Right lobe of liver (tissue), 6 donors: ENCODE data around the gene BRD4. TPM values are rescaled to one million over a fixed set of nuclear protein-coding genes. Genes with fewer than 3 reads are reported as not detected.

Experiments
- ATAC-seq, 4 donors: fragments of 200-7000 bp; cut with Tn5 transposase; one replicate each; pipeline ENCODE4 v1.9.1; 2020; ENCODE audit warnings: mild to moderate bottlenecking in 4 of 4, moderate library complexity in 4 of 4
- DNase-seq, 3 donors: peaks; one replicate each; pipeline ENCODE4 v3.0.0-alpha.2; 2020
- H3K27ac ChIP-seq, 3 donors: fragments of 200-600 bp; one replicate each; pipeline ENCODE4 v1.8.0; 2022
- H3K27me3 ChIP-seq, 2 donors: fragments of 200-600 bp; one replicate each; pipeline ENCODE4 v1.8.0; 2022
- H3K36me3 ChIP-seq, 4 donors: fragments of 200-600 bp; sonication (generic) in 1 of 4; one replicate each; pipeline versions ENCODE4 v1.5.1 to v1.8.0; 2017 to 2022; ENCODE audit warnings: control low read depth in 1 of 4
- H3K4me1 ChIP-seq, 4 donors: fragments of 200-600 bp; sonication (generic) in 1 of 4; one replicate each; pipeline versions ENCODE4 v1.5.1 to v1.8.0; 2017 to 2022; ENCODE audit warnings: control low read depth in 1 of 4
- H3K4me3 ChIP-seq, 3 donors: fragments of 200-600 bp; one replicate each; pipeline ENCODE4 v1.8.0; 2022
- H3K9me3 ChIP-seq, 4 donors: fragments of 200-600 bp; sonication (generic) in 1 of 4; one replicate each; pipeline versions ENCODE4 v1.5.1 to v1.8.0; 2017 to 2022; ENCODE audit warnings: control low read depth in 1 of 4
- POLR2A ChIP-seq: fragments of 450-650 bp; IDR thresholded peaks from one replicate; pipeline ENCODE4 v1.6.1; 2017; ENCODE audit warnings: antibody characterized with exemption, mild to moderate bottlenecking
- whole genome bisulfite sequencing: methylation state at CpG from one replicate; pipeline ENCODE4 v1.1.6; 2018; ENCODE audit warnings: low coverage, low lambda C conversion rate; ENCODE audit not compliant: insufficient coverage; ENCODE audit errors: missing lambda C conversion rate; 5-methylcytosine and 5-hydroxymethylcytosine counted together
- intact Hi-C, 2 donors: fragments of 100-400 bp; cut with DNase I; formaldehyde crosslinking; loops; one replicate each; pipeline versions ENCODE4 v1.11.2 to v1.14.1; 2022
- total RNA-seq, 6 experiments: library from RNA; depleted of rRNA in 2 of 6; stranded (reverse); fragments of >200 nt in 2 of 6; fragmentation: NEBNext Ultra II Directional in 3 of 6; extraction: Animal tissue kit (Norgen Biotek cat#: 25700) in 3 of 6; gene quantifications; one replicate each; pipeline versions ENCODE4 v1.1.0 to v1.2.4, GENCODE V29; 2016 to 2023
- TF ChIP-seq, protein P1 (sequence below), 4 donors: fragments of 200-600 bp in 3 of 4; fragments of 450-650 bp in 1 of 4; IDR thresholded peaks; one replicate each; pipeline versions ENCODE4 v1.5.1 to v1.8.0; 2016 to 2022; ENCODE audit warnings: antibody characterized with exemption in 4 of 4, mild to moderate bottlenecking in 2 of 4
- donor health status: DM: no; HTN: yes; CAD: no.
- donor health status: DM: no; HTN: no; CAD: no.
- donor health status: DM: no; HTN: no; CAD: no.
- donor health status: DM: no; HTN: yes; CAD: no.
- donor health status: DM: no; HTN: yes; CAD: no.

BRD4 gene
- total RNA-seq, 6 experiments from 2014 or later = 20.0 to 52.6 (median 40.6) TPM

GRCh38 chr19:15379083-15379998 lies 47.0 kb upstream of the BRD4 start, which contains the start of gene AKAP8:
Gene AKAP8, minus strand, starts transcription at chr19:15379787. Its CDS starts 56 bp downstream, at chr19:15379731.
- ATAC-seq (peak; percentile 88 to 95 (median 92)), DNase-seq (peak; percentile 99)
- peak within 1 kb of the TSS; percentile 93 to 98 (median 94) for H3K27ac ChIP-seq
- intact Hi-C loops = loop anchor here in 1 of 2 donors (10.0 kb wide), 1 partner anchor 115 kb away; no protein-coding TSS in a partner anchor
- 0% methylated on average over 8 of the region's 111 CpGs for WGBS
- H3K27me3 ChIP-seq = no peaks in the 10 kb centered on the region
- peaks cover 0 to 3% (median 0%) of the 10 kb centered on the region in 4 donors for H3K36me3 ChIP-seq
- H3K4me1 ChIP-seq = peaks cover 0 to 44% (median 16%) of the 10 kb centered on the region in 4 donors
- peak within 1 kb of the TSS; percentile 78 to 95 (median 94) for H3K4me3 ChIP-seq
- no peaks in the 10 kb centered on the region for H3K9me3 ChIP-seq
- TF ChIP-seq POLR2A = peak; percentile 82
- TF ChIP-seq, protein P1, sequence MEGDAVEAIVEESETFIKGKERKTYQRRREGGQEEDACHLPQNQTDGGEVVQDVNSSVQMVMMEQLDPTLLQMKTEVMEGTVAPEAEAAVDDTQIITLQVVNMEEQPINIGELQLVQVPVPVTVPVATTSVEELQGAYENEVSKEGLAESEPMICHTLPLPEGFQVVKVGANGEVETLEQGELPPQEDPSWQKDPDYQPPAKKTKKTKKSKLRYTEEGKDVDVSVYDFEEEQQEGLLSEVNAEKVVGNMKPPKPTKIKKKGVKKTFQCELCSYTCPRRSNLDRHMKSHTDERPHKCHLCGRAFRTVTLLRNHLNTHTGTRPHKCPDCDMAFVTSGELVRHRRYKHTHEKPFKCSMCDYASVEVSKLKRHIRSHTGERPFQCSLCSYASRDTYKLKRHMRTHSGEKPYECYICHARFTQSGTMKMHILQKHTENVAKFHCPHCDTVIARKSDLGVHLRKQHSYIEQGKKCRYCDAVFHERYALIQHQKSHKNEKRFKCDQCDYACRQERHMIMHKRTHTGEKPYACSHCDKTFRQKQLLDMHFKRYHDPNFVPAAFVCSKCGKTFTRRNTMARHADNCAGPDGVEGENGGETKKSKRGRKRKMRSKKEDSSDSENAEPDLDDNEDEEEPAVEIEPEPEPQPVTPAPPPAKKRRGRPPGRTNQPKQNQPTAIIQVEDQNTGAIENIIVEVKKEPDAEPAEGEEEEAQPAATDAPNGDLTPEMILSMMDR (IDR thresholded peaks at IDR 0.05) = peak in 1 of 4 donors; percentile 3

DNA sequence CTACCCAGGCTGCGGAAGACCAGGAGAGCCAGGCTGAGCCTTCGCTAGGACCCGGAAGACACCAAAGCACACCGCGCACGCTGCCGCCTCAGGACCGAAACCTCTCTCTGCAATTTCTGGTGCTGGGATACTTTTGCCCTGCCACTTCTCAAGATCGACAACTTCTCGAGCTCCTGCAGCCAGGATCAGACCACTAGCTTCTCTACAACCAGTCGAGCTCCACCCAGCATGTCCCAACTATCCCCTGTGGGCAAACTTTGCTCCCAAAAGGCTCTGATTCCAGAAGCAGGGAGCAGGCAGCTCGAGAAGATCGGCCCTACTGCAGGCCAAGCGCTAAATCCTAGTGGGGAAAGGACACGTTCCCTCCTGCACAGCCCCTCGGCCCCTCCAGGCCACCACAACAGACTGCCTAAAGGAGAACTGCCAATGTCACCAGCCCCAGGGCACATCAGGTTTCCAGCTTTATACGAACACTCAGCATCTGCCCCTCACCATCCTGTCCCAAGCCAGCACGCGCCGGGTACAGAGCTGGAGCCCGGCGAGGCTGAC lies 46.3 kb upstream of the BRD4 start:
- Histone ChIP-seq H3K4me1 (peaks cover 0 to 48% (median 18%) of the 10 kb centered on the region in 4 donors), H3K27me3 (no peaks in the 10 kb centered on the region)
- intact Hi-C loops = loop anchor here in 1 of 2 donors (10.0 kb wide), 1 partner anchor 114 kb away; no protein-coding TSS in a partner anchor

GRCh38 chr19:15374796-15375440 lies 42.6 kb upstream of the BRD4 start:
- no peak for TF ChIP-seq POLR2A
- TF ChIP-seq, protein P1 (IDR thresholded peaks at IDR 0.05) = no peak
- intact Hi-C loops = loop anchor here in 1 of 2 donors (10.0 kb wide), 1 partner anchor 110 kb away; no protein-coding TSS in a partner anchor
- DNase-seq = peak; percentile 90 to 95 (median 93)
- WGBS = 21% methylated on average over 5 of the region's 24 CpGs
- no peaks in the 10 kb centered on the region for H3K27me3 ChIP-seq
- H3K36me3 ChIP-seq = peaks cover 2 to 33% (median 19%) of the 10 kb centered on the region in 4 donors
- ATAC-seq = peak; percentile 60 to 70 (median 64)
- H3K27ac ChIP-seq = peak overlapping the region; percentile 41 to 65 (median 55)
- peak overlapping the region in 2 of 3 donors; percentile 9 to 36 for H3K4me3 ChIP-seq
- peaks cover 0 to 41% (median 18%) of the 10 kb centered on the region in 4 donors for H3K4me1 ChIP-seq
- H3K9me3 ChIP-seq = no peaks in the 10 kb centered on the region

More for the DNA sequence above, 46.3 kb upstream of the BRD4 start:
- peak in 2 of 4 donors; percentile 4 to 8 for ATAC-seq
- Histone ChIP-seq H3K9me3 (no peaks in the 10 kb centered on the region), H3K36me3 (peaks cover 0 to 3% (median 0%) of the 10 kb centered on the region in 4 donors), H3K27ac (peak overlapping the region; percentile 93 to 98 (median 94)), H3K4me3 (peak overlapping the region; percentile 78 to 95 (median 94))
- 2% methylated on average over 11 of the region's 22 CpGs for WGBS
- DNase-seq = peak; percentile 50 to 66 (median 58)
- no peak for TF ChIP-seq POLR2A
- TF ChIP-seq, protein P1 (IDR thresholded peaks at IDR 0.05) = no peak

GRCh38 chr19:15374105-15374651 lies 41.8 kb upstream of the BRD4 start:
- ATAC-seq (peak in 1 of 4 donors; percentile 2), DNase-seq (peak in 1 of 3 donors; percentile 63)
- Histone ChIP-seq H3K27ac (peak overlapping the region; percentile 41 to 65 (median 55)), H3K4me1 (peaks cover 0 to 41% (median 18%) of the 10 kb centered on the region in 4 donors), H3K36me3 (peaks cover 7 to 41% (median 22%) of the 10 kb centered on the region in 4 donors), H3K27me3 (no peaks in the 10 kb centered on the region), H3K9me3 (no peaks in the 10 kb centered on the region), H3K4me3 (peak overlapping the region in 1 of 3 donors; percentile 36)
- intact Hi-C loops = loop anchor here in 1 of 2 donors (10.0 kb wide), 1 partner anchor 109 kb away; no protein-coding TSS in a partner anchor
- WGBS = 39% methylated on average over 9 of the region's 21 CpGs
- TF ChIP-seq POLR2A = no peak
- TF ChIP-seq, protein P1 (IDR thresholded peaks at IDR 0.05) = no peak
